HG03571 (cell line): ENCODE data around the gene LDHAL6B.

ENCODE experiments used
- ATAC-seq: cut with Tn5 transposase; IDR thresholded peaks from one replicate; pipeline ENCODE4 v1.9.1; 2021; ENCODE audit not compliant: unreplicated experiment

The LDHAL6B gene

GRCh38 chr15:59249816-59250215 is 43.2 kb downstream of the LDHAL6B start:
- ATAC-seq = no peak

GRCh38 chr15:59250249-59250648 is 43.6 kb downstream of the LDHAL6B start:
- ATAC-seq = no peak

GRCh38 chr15:59251001-59251845 is 44.6 kb downstream of the LDHAL6B start:
- ATAC-seq = no peak

- ATAC-seq = no peak
Measured at GRCh38 chr15:59252137-59252536, 45.5 kb downstream of the LDHAL6B start.

GRCh38 chr15:59255680-59256336 is 49.2 kb downstream of the LDHAL6B start:
- ATAC-seq = no peak

GRCh38 chr15:59256482-59256881 is 49.8 kb downstream of the LDHAL6B start:
- no peak for ATAC-seq

- ATAC-seq = no peak
Measured at GRCh38 chr15:59257140-59257539, 50.5 kb downstream of the LDHAL6B start.
